GM21825 (cell line): Measurements from ENCODE around the gene COPS9.
A peak's percentile ranks its signal among the peaks of the same experiment; 100 is the strongest.

ENCODE experiments used
- ATAC-seq: cut with Tn5 transposase; IDR thresholded peaks from one replicate; pipeline ENCODE4 v1.9.1; 2021; ENCODE audit warnings: mild to moderate bottlenecking, moderate library complexity; ENCODE audit not compliant: unreplicated experiment

The COPS9 gene

DNA sequence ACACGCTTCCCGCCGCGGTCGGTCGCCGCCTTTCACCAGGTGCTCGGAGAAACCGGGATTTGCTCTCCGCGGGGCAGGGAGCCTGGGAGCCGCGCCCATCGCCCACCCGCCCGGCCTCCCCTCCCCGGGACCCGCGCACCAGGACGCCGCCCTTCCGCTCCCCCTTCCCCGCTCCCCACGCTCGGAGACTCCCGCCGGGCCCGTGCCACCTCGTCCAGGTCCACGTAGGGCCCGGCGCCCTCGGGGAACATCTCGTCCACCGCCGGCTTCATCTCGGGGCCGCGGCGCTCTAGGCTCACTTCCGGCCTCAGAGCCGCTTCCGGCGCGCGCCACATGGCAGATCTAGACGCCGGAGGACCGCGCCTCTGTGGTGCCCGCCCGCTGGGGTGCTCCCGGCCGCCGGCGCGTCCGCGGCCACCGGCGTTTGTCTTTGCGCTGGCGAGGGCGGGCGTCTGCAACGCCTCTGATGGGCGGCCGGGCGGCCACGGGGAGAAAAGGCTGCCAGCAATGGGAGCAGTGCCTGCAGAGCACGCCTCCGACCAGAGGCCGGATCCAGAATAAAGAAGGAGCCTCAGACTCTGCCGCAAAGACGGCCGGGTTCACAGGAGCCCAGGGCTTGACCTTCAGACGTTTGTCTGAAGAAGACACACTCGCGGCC lies at the start of gene COPS9:
TSS of gene COPS9 (minus strand) at position 293 of the 658 bp plus-strand sequence. CDS start at position 272, 21 bp downstream.
- peak; percentile 96 for ATAC-seq

DNA sequence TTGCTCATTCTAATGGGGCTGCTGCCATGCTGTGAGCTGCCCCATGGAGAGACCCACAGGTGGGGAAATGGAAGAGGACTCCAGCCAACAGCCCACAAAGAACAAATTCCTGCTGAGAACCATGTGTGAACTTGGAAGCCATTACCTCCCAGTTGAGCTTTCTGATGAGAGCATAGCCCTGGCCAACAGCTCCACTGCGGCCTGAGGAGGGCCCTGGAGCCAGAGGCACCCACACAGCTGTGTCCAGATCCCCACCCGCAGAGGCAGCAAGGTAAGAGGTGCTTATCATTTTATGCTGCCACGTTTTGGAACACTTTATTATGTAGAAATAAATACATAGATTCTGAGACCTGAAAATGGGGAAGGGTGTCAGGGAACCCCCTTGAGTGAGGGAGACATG lies 48.6 kb upstream of the COPS9 start:
- no peak for ATAC-seq

DNA sequence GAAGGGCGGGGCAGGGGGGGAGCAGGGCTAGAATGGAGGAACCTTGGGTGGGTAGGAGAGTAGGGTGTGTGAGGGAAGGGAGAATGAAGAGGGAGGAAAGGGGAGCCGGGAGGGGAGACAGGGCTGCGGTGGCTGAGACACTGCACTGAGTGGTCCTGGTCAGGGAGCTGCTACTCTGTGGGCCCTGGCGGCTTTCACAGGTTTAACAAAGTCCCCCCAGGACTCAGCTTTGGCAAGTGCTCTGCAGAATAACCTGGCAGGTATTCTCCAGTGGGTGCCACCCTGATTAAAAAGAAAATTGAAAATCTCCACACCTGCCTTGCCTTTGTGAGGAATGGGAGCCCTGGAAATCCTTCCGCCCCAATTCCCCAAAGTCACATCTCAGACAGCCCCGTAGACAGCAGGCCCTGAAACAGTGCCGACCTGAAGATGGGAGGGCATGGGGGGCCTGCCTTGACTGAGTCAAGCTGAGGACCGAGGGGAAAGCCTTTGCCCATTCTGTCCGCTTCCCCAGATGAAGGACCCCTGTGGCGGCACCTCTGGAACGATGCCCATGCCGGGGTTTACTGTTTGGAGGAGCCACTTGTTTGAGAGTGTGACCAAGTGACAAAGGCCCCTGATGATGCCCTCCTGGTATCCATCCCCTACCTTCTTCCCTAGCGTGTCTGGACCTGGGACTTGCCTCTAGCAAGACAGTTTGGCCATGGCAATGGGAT lies 47.9 kb upstream of the COPS9 start:
- no peak for ATAC-seq

DNA sequence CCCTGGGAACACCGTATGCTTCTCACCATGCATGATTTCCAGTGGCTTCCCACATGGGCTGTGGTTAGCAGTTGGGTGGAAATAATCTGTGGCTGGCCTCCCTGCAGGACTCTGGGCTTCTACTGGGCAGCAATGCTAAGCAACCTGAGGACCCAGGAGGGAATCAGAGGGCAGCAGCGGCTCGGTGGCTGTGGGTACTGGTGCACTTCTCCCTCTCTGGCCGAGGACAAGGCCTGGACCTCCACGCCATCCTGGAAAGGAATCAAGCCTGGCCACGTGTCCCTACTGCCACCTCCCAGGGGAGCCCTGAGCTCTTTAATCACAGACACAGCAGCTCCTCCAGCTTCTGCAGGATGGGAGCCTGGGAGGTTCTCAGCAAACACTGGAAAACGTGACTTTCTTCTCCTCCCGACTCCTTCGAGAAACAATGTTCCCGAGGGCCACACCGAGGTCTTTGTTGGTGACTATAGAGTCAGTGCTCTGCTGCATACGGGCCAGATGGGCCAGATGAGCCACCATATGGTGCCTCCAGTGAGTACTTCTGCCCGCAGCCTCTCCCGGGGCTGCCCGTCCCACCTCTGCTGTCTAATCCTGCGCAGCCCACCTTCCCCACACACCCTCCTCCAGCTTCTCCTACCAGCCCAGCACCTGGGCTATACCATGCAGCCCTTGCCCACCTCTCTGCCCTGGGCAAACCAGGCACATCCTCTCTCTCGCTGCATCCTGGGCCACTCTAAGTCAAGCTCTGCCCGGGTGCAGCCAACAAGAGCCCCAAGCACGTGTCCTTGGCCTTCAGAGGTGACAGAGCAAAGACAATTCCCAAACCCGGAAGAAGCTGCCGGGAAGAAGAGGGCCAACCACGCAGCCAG lies 47.1 kb upstream of the COPS9 start:
- no peak for ATAC-seq

DNA sequence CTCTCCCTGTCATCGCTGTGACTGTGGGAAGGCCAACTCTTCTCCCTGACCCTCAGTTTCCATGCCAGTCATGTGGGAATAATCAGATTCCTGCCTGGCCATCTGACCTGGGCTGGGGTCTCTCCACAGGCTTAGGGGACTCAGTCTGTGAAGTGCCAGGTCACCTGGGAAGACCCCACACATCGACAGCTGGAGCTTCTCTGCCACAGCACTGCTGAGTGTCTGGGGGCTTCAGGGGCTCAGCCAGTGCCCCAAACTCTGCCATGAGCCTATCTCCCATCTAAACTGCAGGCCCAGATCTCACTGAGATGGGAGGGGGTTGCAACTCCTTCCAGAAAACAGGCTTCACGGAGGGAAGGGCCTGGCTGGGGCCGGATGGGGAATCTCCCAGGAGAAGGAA lies 46.4 kb upstream of the COPS9 start:
- no peak for ATAC-seq

DNA sequence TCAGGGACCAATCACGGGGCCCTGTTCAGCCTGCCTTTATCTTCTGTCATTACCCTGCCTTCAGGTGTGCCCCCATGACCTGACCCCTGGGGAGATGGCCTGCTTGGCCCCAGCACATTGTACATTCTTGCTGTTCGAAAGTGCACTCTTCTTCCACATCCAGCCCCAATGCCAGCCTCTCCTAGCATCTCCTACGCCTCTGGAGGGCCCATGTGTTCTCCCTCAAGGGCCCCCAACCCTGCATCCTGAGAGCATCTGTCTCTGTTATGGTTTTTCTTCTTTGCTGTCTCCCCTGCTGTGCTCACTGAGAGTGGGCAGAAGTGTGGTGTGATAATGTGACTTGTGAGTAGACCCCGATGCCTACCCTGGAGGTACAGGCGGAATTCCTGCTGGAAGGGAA lies 45.9 kb upstream of the COPS9 start:
- no peak for ATAC-seq

DNA sequence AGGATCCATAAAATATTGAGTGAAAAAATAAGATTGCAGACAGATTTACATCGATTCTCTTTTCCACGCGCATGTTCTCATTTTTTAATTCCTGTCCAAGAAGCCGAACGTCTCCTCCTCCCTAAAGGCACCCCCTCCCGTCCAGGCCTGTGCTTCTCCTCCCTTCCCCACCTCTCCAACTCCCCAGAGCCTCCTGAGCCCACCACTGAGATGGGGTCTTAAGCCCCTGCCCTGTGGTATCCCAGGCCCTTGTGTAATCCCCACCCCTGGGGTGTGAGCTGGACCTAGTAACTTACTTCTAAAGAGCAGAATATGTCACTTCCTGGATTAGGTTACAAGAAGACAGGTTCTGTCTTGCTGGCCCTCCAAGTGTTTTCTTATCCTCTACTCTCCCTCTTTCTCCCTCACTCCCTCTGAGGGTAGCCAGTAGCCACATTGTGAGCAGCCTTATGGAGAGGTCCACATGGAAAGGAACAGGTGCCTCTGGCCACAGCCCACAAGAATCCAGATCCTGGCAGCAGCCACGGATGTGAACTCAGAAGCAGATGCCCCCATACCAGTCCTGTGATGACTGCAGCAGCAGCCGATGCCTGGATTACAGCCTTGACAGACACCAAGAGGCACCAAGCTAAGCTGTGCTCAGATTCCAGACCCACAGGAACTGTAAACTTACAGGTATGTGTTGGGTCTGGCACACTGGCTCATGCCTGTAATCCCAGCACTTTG lies 44.0 kb upstream of the COPS9 start:
- no peak for ATAC-seq

DNA sequence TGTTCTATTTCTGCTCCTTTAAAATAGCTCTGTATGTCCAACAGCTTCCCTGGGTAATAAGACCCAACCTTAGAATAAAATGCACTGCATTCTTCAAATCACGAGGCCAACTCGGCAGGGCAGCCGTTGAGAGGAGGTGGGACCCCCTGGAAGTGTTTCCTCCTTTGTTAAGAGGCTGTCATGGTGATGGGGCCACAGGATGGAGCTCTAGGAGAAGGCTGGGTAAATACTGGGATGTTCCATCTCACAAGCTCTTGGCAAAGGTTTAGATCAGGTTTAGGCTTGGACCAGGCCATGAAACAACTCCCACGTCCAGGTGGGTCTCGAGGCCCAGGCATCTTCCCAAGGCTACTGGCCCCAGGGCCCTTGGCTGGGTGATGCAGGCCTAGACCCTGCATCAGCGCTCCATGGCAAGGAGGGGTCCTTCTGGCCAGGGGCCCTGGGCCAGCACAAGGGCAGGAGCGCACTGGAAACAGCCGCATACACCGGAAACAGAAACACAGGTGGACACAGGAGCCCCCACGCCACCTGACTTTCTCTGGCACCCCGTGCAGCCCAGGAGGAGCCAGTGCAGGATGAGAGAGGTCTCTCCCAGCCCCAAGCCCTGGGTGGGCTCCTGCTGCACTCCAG lies 43.2 kb upstream of the COPS9 start:
- ATAC-seq, result no peak

DNA sequence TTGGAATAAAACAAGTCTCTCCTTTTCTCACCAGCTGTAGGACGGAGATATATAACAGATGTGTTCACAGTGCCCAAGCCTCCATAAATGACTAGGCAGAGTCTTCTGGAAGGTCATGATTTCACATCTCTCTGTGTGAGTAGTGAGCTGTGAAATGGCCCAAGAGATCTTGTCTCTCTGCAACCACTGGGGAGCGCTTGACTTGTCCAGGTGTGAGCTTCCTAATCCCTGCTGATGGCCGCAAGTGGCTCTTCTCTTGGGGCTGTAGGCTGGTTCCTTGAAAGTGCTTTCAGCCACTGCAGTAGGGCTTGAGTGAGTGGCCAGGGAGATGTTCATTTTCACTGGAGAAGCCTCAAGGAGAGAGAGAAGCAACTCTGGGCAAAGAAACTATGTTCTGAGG lies 42.5 kb upstream of the COPS9 start:
- ATAC-seq, result no peak

DNA sequence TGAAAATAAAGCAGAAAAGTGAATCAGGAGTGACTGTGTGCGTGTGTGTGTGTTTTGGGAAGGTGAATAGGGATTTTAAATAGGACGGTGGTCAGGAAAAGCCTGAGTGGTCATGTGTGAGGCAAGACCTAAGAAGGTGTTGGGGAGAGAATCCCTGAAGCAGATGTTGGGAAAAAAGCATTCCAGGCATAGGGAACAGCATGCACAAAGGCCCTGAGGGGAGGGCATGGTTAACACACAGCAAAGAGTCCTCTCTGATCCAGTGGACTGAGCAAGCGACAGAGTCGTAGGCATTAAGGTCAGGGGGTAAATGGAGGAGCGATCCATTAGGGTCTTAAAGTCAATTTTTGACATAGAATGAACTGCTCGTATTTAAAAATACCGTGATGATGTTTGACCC lies 38.4 kb upstream of the COPS9 start:
- ATAC-seq, result no peak

DNA sequence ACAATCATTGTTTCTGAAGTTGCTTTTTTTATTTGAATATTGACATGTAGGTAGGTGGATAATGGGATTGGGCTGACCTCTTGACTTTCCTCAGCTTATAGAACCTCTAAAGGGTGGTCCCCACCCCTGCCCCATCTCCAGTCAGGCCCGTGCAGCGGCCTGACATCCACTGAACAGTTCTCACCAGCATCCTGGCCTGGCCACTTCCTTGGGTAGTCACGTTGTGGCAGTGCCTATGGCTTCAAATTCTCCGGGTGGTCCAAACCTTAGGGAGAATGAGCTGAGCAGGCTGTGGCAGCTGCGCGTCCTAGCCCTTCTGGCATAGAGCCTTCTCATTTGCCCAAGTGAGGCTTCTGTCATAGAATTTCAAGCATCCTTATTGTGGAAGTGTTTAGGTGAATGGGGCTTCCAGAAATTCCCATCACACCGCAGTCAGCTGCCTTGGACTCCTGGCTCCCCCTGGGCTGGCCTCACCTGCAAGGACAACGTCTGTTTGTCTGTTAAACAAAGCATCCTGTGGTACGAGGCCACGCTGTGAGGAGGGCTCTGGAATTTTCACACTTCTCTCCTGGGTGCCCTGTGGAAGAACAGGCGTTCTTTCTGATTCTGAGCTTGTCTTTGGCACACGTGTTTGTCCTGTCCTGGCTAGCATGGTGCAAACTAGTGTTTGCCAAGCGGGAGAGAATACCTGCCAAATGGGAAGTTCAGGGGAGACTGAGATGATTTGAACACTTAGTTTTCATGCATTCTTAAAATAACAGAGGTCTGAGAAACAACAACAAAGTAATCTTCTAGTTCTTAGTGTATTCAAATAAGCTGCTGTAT lies 36.2 kb upstream of the COPS9 start:
- ATAC-seq, result no peak

DNA sequence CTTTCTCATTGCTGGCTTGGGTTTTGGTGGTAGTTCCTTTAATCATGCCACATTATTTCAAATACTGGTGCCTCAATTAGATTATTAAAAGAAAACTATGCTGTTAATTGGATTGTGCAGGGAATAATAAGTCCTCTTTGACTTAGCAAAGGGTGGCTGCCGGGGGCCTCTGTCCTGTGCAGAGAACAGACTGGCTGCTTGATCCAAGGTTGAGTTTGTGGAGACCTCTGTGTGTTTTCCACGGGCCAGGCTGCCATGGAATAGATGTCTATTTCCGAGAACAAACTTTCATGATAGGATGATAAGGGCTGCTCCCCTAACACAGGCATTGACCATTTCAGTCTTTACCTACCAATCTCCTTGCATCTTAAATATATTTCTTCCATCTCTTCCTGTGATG lies 34.8 kb upstream of the COPS9 start:
- ATAC-seq, result no peak

DNA sequence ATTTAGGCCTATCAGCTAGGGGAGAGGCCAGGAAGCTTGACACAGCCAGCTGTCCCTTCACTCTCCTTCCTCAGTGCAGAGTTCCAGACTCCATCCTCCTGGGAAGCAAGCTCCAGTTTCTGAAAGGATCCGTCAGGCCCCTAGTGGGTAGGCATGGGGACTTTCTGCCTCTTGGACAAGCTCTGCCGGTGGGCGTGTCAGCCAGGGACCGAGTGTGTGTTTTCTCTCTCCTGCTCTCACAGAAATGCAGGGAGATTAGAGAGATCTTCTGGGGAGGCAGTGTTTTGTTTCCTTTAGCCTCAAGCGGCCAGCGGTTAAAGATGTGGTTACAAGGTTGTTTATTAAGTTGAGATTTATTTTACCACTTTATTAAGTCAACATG lies 34.2 kb upstream of the COPS9 start:
- no peak for ATAC-seq

DNA sequence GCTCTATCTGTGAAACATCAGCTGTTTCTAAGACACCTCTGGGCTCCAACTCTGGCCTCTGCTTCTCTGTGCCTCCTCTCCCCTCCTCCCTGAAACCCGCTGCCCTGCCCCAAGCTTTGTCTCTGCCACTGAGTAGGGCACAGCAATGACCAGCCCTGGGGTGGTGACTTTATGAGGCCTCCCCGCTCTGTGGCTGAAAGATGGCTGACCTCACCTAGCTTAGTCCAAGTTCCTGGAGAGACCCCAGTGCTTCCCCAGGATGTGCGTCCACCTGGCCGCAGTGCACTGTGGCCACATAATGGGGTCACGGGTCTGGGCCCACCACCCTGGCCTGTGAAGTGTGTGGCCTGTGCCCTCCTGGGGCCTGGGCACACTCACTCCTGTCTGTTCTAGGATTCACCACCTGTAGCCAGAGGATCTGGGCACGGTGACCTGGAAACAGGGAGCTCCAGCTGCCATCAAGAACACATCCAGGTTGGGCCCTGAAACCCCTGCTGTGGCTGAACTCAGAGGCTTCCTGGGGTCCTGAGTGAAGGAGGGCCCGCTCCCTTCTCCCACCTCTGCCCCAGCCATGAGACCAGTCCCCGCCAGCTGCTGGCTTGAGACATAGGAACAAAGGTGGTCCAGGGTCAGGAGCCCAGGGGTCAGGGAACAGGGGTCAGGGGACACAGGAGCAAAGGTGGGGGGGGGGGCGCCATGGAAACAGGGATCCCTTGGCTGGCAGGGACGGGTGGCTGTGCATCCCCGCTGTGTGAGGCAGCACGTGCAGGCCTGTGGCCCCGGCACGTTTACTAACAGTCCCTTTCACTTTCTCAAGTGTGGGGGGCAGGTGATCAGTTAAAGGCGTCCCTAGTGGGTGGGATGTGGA lies 33.6 kb upstream of the COPS9 start:
- ATAC-seq, result no peak

DNA sequence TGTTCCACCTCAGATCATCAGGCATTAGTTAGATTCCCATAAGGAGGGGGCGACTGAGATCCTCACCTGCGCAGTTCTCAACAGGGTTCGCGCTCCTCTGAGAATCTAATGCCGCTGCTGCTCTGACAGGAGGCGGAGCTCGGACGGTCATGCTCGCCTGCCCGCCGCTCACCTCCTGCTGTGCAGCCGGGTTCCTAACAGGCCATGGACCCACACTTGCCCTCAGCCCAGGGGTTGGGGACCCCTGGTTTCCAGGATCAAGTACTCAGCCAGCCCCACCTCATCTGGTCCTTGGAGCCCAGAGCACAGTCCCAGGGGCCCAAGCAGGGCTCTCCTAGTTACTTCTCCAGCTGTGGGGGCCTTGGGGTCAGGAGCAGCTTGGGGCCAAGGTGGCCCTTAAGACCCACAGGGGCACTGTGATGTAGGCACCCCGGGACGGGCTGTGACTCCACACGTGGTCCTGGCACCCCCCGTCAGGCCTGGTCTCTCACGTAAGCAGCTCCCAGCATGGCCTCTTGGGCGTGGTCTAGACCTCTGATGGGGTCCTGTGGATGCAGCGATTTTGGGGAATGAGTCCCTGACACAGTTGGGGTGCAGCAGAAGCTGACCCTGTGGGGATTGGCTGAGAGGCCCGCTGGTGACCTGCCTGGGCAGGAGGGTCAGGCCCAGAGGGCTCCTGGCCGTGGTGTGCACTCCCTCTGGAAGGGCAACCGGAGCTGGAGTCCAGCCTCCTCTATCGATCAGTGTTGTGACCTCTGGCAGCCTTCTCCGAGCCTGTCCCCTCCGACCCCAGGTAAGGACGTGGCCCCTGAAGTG lies 32.6 kb upstream of the COPS9 start:
- no peak for ATAC-seq

DNA sequence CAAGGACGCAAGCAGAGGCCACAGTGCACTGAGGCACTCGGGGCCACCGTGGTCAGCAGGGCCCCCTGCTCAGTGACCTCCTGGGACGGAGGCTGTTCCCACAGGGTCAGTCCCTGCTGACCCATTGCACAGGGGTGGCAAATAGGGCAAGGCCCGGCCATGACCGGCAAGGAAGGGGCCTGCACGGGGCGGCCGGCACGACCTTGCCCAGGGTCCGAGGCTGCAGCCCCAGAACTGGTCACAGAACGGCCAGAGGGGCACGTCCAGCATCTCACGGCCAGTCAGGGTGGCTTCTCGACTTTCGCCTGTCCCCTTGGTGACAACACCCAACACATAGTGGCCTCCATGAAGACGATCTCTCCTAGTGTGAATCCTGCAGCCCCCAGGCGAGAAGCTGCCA lies 31.9 kb upstream of the COPS9 start:
- no peak for ATAC-seq

DNA sequence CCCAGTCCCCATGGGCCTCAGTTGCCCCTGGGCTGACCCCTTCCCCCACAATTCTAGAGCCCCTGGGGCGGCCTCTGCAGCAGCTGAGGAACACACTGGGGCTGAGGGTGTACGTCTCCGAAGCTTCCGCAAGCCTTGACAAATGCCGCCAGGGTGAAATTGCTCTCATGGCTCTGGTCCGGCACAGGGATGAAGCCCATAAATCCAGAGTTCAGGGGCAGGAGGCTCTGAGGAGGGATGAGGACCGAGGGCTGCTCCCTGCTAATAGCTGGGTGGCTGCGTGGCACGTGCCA lies 31.4 kb upstream of the COPS9 start:
- ATAC-seq, result no peak
